Measurements from ENCODE around the gene PASK.

DNA sequence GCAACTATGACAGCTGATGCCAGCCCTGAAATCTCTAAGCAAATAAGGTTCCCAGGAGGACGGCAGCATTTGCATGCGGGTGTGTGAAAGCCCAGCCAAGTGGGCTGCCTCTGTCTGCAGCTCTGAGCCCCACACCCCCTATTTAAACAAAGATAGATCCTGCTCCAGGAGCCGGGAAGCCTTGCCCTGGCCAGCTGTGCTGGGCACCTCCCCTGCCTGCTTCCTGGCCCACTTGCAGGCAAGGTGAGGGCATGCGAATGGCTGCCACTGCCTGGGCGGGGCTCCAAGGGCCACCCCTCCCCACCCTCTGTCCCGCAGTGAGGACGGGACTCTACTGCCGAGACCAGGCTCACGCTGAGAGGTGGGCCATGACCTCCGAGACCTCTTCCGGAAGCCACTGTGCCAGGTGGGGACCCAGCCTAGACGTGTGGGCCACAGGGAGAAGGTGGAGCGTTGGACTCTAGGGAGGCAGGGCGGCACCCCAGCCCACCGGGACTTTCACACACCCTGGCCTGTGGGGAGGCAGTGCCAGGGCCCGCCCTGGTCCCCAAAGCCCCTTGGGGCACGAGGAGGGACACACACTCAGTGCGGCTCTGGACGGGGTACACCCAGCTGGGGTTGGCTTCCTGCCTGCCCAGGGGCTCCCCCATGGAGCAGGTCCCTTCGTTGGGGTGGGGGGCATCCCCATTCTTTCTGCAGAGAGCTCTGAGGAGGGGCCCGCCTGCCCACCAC lies 39.3 kb upstream of the PASK start, which contains the start of gene ANO7:
- no peak for TF ChIP-seq POLR2A (IDR thresholded peaks at IDR 0.05; ENCODE audit: low read depth, low read length)
- TF ChIP-seq, protein P1, sequence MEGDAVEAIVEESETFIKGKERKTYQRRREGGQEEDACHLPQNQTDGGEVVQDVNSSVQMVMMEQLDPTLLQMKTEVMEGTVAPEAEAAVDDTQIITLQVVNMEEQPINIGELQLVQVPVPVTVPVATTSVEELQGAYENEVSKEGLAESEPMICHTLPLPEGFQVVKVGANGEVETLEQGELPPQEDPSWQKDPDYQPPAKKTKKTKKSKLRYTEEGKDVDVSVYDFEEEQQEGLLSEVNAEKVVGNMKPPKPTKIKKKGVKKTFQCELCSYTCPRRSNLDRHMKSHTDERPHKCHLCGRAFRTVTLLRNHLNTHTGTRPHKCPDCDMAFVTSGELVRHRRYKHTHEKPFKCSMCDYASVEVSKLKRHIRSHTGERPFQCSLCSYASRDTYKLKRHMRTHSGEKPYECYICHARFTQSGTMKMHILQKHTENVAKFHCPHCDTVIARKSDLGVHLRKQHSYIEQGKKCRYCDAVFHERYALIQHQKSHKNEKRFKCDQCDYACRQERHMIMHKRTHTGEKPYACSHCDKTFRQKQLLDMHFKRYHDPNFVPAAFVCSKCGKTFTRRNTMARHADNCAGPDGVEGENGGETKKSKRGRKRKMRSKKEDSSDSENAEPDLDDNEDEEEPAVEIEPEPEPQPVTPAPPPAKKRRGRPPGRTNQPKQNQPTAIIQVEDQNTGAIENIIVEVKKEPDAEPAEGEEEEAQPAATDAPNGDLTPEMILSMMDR (conservative IDR thresholded peaks at IDR 0.05; ENCODE audit: low read depth, low read length), result no peak
- TF ChIP-seq RFX5 (IDR thresholded peaks at IDR 0.05; ENCODE audit: low read depth, low read length), result no peak
- no peak for TF ChIP-seq CEBPB (IDR thresholded peaks at IDR 0.05; ENCODE audit: low read depth, low read length)
- no peak for TF ChIP-seq RCOR1 (IDR thresholded peaks at IDR 0.05; ENCODE audit: insufficient replicate concordance, low read length)
- no peak for TF ChIP-seq CHD1 (IDR thresholded peaks at IDR 0.05; ENCODE audit: low read depth, low read length)
- TF ChIP-seq RAD21 (IDR thresholded peaks at IDR 0.05; ENCODE audit: low read length), result no peak
- no peak for TF ChIP-seq BHLHE40 (IDR thresholded peaks at IDR 0.05; ENCODE audit: low read depth, low read length)
- no peak for TF ChIP-seq MXI1 (IDR thresholded peaks at IDR 0.05; ENCODE audit: borderline replicate concordance, low read depth, low read length)

Data from IMR-90 (cell line).